ENCODE data around the gene GALNT14. TPM values are rescaled to one million over a fixed set of nuclear protein-coding genes. Genes with fewer than 3 reads are reported as not detected.

Gene GALNT14
- total and polyA plus RNA-seq, 2 of the 13 experiments (the other 11 are each of a cell fraction or from before 2014, with no cell fraction given) = not detected

DNA sequence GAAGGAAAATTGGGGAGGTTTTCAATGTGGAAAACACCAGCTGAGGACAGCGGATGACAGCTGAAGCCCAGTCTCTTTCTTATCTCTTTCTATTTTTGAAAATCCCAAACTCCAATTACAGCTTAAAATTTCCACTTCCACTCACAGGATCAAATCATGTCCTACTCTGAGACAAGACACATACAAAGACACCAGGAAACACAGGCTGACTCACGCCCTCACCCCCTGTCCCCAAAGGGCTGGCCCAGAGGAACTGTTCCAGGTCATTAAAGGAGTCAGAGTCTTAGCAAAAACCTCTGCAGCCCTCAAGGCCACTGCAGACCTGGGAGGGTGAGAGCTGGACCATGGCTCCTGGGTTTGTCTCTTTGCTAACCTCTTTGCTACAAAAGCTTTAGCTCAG is 187.9 kb downstream of the GALNT14 start:
- FAIRE-seq (no peak), DNase-seq (ENCODE audit: low spot score) (no peak), ATAC-seq (no peak)
- H3K27ac ChIP-seq (ENCODE audit: extremely low read length, insufficient read depth, low read length) = no peak overlapping the region
- ChIA-PET CTCF (ENCODE audit: low intra/inter-chr PET ratio, low total read pairs) (no interaction called here), POLR2A (no interaction called here)
- 50% methylated on average over 2 of the region's 2 CpGs for WGBS (ENCODE audit: low lambda C conversion rate)
- TF ChIP-seq CEBPZ (IDR thresholded peaks at IDR 0.05; ENCODE audit: low read length) (no peak), NFATC3 (CRISPR knock-in tag; IDR thresholded peaks at IDR 0.05) (no peak), ZFP91 (CRISPR knock-in tag; IDR thresholded peaks at IDR 0.05; ENCODE audit: borderline replicate concordance) (no peak), ZNF503 (CRISPR knock-in tag; IDR thresholded peaks at IDR 0.05) (no peak)
- H4K20me1 ChIP-seq (ENCODE audit: insufficient read depth, low read length) = no peaks in the 10 kb centered on the region; the same call in 1 of the 2 replicates
- H3K9me3 ChIP-seq (ENCODE audit: low read length) = no peaks in the 10 kb centered on the region
- no TSS peak for BruUV-seq (replicated peaks)
- H3K27me3 ChIP-seq (ENCODE audit: control insufficient read depth in 1 of 2, insufficient read depth in 2 of 2, low read length in 2 of 2) = peaks cover 0 to 3% of the 10 kb centered on the region in 2 experiments; a peak in 2 of 5 replicates
- intact Hi-C loops (cut with micrococcal nuclease; ENCODE audit: unreplicated experiment) = no loop called here
- H2AFZ ChIP-seq (ENCODE audit: low read length) = no peak overlapping the region
- H3K9ac ChIP-seq (ENCODE audit: insufficient read depth, low read depth, low read length) = no peak overlapping the region
- H3K4me2 ChIP-seq (ENCODE audit: low read depth, low read length) = no peak overlapping the region
- no peak overlapping the region for H3K4me3 ChIP-seq (replicated peaks in 1 of 3; ENCODE audit: insufficient read depth in 1 of 3, low read depth in 2 of 3, low read length in 3 of 3)
- H3K4me1 ChIP-seq (ENCODE audit: insufficient read depth, low read length) = no peaks in the 10 kb centered on the region
- H3K36me3 ChIP-seq (replicated peaks in 1 of 2; ENCODE audit: control insufficient read depth in 1 of 2, insufficient read depth in 2 of 2, low read length in 2 of 2) = no peaks in the 10 kb centered on the region
- H3K79me2 ChIP-seq (ENCODE audit: insufficient read depth, low read length) = no peaks in the 10 kb centered on the region
- in situ Hi-C loops (cut with HindIII; ENCODE audit: extremely low pct_ligation_motif_present, low pct_unique_long_range_greater_than_20kb) = no loop called here
